Measurements from ENCODE around the gene SYNE1.
A peak's percentile ranks its signal among the peaks of the same experiment; 100 is the strongest.

SYNE1 gene

DNA sequence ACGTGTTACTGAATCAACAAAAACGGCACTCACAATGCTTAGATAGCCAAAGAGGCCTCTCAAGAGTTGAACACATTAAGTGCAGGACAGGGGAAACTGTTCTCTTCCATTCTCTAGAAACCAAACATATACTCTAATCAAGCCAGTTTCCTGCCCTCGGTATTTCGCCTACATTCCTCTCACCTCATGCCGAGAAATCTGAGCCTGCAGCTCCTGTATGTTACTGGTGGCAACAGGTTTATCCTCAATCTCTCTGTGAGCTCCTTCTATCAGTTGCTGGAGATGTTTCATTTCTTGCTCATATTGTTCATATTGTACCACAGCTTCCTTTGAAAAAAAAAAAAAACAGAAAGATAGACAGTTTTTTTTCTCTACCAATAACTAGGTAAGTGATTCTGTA lies 328.9 kb downstream of the SYNE1 start:
- DNase-seq, result no peak

- DNase-seq, result no peak
These were observed 331.5 kb downstream of the SYNE1 start for GRCh38 chr6:152305672-152306071.

DNA sequence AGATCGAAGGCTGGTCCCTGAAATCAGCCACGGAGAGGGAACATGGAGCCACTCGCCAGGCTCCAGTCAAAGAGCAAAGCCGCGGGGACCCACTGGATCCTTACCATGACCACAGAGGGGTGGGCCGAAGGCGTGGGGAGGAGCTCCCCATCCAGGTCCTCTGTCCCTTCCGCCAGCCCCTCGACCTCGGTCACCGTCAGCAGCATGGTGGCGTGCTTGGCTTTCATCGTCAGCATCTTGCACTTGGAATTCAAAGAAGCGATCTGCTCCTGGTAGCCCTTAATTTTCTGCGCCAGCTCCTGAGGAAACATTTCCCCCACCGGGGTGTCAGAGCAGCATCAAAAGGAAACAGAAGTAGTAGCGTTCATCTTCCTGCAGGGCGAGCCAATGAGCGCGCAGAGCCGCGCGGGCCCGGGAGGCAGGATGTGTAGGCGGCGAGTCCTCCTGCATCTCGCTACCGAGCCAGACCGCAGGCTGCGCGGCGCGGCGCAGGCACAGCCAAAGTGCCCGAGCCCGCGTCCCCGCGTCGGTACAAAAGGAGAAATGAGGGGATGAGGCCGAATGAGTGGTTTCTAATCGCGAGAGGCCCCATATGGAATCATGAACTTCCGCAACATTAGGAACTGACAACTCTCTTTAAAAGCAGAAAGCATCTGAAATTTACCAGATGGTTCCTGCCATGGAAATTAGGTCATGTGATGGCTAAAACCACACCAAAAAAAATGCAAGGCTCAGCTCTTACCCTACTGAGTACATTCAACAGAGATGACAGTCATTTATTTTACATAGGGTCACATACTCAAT lies 335.2 kb downstream of the SYNE1 start:
- DNase-seq, result peak; percentile 88

GRCh38 chr6:152301021-152301764 lies 336.0 kb downstream of the SYNE1 start:
- DNase-seq, result no peak

DNA sequence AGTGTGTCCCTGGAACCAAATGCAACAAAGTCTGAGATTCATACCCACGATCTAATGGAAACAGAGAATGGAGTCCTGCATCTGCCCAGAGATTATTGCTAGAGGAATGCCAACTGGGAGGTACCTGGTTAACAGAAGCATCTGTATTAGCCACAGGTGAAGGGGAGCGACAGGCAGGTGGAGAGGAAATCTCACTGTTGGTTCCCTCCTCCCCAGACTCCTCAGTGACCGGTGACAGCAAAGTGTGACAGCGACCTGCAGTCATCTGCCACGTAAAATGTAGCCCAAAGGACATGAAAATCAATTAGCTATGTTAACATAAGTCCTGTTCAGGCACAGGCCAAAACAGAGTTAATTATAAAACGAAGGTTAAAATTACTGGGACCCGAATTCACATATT lies 336.6 kb downstream of the SYNE1 start:
- no peak for DNase-seq

DNA sequence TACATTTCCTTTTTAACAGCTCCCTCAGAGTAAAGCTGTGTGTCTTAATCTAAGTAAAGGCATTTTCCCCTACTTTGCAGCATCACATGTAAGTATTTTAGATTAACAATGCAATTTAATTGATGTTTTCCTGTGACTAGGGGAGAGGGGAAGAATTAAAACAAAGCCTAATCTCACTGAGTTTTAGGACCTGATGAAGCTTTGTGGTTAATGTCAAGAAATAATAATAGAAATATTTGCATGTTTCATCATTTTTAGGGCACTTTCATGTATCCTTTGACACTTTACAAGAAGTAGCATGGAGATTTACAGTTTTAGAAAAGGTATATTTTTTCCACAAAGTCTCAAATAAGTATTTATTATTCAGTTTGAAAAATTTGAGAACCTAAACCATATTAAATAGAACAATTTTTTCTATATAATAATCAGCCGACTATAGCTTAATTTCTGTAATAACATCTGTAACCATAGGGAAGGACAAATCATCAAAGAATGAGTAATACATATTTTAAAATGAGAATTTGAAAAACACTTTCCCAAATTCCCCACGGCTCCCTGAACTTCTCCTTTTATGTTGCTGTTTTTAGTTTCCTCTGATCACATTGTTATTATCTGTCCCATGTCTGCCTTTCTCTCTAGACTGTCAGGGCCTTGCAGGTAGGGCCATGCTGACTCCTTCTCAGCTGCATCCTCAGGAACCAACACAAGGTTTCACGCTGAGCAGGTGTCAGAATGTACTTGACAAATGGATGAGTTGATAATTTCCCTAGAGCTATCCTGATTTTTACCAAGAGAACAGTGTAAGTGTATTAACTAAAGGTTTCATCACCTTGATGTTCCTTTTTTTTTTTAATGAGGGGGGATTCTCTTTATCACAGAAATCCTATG lies 338.1 kb downstream of the SYNE1 start:
- DNase-seq, result no peak

- DNase-seq, result no peak
These were observed 339.0 kb downstream of the SYNE1 start for GRCh38 chr6:152298055-152298647.

DNA sequence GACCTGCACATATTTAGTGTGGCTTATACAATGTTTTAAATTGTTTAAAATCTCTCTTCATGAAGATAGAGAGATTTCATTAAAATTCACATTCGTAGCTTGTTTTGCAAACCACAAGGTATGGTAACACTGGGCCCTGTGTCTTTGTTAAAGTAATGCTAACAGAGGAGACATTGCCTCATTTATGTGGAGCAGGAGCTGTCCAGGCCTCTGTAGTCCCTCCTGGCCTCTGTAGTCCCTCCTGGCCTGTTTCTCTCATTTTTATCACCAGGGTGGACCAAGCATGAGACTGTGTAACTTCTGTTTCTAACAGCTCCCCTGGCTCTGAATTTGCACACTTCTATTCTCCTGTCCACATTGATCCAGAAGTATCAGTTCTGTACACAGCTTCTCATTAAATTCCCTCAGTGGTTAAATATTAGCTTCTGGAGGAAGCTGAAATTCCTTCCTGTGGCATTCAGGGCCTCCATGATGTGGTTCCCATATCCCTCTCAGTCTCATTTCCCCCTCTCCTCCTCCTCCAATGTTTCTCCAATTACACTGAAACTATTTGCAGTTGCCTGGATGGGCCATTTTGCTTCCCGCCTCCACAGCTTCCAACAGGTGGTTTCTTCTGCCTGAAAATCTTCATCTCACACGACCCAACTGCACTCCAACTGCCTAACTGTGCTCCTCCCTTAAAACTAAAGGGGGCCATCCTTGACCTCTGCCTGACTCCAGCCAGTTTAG lies 340.4 kb downstream of the SYNE1 start:
- no peak for DNase-seq

GRCh38 chr6:152295920-152296319 lies 341.2 kb downstream of the SYNE1 start:
- no peak for DNase-seq

DNA sequence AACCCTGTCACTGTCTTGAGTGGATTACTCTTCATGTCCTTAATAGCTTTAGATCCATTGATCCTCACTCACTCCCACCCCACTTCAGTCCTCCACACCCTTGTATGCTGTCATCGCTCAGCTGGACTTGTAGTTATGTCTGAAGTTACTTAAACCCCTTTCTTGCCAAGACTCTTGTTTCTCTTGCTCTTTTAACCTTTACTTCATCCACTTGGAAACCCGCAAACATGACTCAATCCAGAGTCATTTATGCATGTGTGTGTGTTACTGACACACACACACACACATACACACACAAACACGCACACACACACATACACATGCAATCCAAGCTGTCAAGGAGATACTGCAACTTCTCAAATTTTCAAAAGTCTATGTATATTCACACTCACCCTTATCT lies 341.8 kb downstream of the SYNE1 start:
- DNase-seq, result no peak

- DNase-seq, result no peak
These were observed 343.8 kb downstream of the SYNE1 start for GRCh38 chr6:152293404-152293803.

DNA sequence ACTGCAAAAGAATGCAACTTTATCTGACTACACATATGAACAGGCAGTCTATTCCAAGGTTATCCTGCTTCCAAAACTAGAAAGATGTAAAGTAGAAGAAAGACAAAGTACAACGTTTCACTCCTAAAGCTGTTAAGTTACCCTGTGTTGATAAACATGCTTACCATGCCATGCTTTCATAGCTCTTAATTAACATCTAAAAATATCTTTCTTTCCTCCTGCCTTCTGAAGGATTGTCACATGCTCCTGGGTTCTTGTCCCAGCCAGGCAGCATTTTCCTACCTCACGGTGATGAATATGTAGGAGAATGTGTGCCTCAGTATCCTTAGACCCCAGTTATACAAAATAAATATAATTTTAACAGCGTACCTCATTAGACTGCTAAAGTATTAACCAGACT lies 344.6 kb downstream of the SYNE1 start:
- no peak for DNase-seq

DNA sequence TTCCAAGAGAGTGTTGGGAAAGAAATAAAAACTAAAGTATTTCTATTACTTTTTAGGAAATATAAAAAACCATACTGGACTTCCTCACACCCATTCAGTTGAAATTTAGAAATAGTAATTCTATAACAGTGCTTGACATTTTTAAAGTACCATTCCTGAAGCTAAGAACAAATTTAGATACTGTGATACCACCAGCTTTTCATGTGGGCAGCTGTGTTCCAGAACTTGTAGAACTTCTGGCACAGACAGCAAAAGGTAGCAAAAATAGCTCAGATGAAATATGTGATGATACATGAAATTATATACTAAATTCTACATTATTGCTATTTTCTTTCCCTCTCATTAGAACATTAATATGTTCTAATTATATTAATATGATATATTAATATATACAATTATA lies 346.5 kb downstream of the SYNE1 start:
- DNase-seq, result no peak

GRCh38 chr6:152277826-152278329 lies 359.3 kb downstream of the SYNE1 start:
- DNase-seq, result no peak

- DNase-seq, result no peak
These were observed 363.5 kb downstream of the SYNE1 start for GRCh38 chr6:152273638-152274037.

DNA sequence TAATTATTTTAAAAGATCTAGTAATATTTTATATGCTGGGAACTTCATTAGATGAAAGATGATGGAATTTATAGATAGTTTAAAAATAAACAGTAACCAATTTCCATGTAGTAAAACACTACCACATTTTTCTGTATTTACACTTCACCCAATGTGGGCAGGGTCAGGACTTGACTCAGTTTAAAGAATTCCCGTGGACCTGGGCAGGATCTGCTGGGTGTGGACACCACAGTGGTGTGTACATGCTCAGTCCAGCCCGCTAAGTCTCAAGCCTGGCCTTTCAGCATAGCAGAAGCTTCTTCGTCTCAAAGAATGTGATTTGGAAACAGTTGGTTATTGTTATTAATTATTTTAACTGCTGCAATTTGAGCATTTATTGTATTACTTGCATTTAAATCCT lies 364.2 kb downstream of the SYNE1 start:
- no peak for DNase-seq

- DNase-seq, result no peak
These were observed 364.7 kb downstream of the SYNE1 start for GRCh38 chr6:152272486-152272885.

DNA sequence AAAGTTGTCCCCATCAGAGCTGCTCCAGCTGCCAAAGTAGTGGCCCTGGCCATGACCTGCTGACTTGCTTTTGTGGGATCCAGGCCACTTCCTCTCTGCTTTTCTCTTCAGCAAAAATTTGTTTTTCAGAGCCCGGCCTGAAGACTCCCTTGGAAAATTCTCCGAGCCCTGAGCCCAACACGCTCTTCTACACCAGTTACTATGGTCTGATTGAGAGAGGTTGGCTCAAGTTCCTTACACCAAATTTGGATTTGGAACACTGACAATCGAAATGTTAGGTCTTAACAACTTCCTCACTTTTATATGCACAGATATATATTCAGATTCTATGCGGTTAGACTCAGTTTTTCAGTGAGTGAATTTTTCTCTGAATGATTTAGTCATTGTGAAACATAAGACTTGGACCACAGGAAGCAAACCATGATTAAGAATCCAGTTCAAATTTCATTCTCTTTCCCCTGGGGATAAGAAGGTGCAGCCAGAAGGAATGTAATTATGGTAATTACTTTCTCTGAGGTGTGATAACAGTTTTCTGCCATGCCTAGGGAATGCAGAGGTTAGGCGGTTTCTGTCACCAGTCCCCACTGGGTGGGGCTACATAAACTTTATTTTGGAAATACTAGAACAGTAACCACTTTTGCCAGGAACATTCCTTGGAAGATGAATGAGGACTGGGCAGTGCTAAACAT lies 365.2 kb downstream of the SYNE1 start:
- no peak for DNase-seq

DNA sequence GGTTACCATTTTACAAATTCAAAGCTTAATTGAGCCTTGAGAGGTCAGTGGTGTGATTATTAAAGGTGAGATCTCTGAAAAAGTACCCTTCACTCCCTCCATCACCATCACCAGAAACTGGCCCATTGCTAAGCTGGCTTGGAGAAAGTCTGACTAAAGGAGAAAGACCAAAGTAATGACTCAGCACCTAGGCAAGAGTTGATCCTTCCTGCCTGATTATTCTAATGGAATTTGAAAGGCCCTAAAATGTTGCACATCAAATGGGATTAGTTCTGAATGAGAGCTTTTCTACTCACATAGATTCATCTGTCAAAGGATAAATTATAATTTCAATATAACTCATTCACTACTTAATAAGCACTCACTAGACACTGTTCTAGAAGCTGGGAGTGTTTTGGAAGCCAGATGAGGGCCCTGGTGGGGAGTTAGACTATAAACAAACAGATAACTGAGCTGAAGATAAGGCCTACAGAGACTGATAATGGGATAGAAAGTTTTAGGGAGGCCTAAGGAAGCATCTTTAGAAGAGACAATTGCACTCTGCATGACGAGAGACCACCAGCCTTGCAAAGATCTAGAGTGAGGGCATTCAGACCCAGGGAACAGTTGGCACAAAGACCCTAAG lies 366.7 kb downstream of the SYNE1 start:
- DNase-seq, result no peak

GRCh38 chr6:152268846-152269442 lies 368.2 kb downstream of the SYNE1 start:
- no peak for DNase-seq
